Right ventricle myocardium inferior (tissue), 1 donor: ENCODE data around the gene GK2. TPM values are rescaled to one million over a fixed set of nuclear protein-coding genes. Genes with fewer than 3 reads are reported as not detected.

Experiments
- ATAC-seq: fragments of 200-7000 bp; cut with Tn5 transposase; one replicate; pipeline ENCODE4 v1.9.1; 2020; ENCODE audit warnings: mild to moderate bottlenecking, moderate library complexity
- DNase-seq: peaks from one replicate; pipeline ENCODE4 v3.0.0; 2021; ENCODE audit errors: missing footprints
- intact Hi-C: fragments of 100-400 bp; cut with DNase I; formaldehyde crosslinking; loops from one replicate; pipeline ENCODE4 v1.11.0; 2022
- total RNA-seq: library from RNA; stranded (reverse); fragmentation: NEBNext Ultra II Directional; extraction: Animal tissue kit (Norgen Biotek cat#: 25700); gene quantifications from one replicate; pipeline ENCODE4 v1.2.1, GENCODE V29; 2021
- donor health status: DM: no; HTN: yes; CAD: no; lungs with severe emphysema.

GK2 gene
- total RNA-seq, 1 donor from 2014 or later: not detected

DNA sequence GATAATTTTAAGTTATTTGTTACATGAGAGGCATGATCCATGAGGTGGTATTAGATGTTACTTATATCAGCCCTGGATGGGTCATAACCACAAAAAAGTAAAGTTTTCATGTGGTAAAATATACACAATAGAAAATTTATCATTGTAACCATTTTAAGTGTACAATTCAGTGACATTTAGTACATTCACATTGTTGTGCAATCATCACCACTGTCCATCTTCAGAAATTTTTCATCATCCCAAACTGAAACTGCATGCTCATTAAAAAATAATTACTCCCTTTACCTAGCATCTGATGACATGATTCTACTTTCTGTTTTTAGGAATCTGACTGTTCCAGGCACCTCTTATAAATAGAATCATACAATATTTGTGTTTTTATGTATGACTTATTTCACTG lies 11.2 kb downstream of the GK2 start:
- intact Hi-C loops: no loop called here
- ATAC-seq: no peak
- no peak for DNase-seq

DNA sequence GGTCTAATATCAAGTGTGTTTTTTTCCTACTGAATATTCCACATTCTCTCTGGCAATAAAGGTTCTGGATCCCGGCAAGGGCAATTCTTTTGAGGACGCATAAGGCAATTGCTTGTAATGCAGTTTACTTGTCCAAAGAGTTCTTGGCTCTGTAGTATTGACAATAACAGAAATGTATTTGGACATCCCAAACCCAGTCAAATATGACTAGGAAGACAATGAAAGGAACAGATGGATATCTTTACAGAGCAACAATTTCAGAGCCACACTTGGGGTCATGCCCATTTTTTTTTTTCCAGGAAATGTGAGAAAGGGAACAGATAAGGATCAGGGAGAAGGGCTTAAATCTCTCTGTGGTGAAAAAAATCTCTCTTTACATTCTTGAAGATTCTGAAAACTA lies 12.2 kb downstream of the GK2 start:
- ATAC-seq (no peak), DNase-seq (no peak)
- intact Hi-C loops: no loop called here

DNA sequence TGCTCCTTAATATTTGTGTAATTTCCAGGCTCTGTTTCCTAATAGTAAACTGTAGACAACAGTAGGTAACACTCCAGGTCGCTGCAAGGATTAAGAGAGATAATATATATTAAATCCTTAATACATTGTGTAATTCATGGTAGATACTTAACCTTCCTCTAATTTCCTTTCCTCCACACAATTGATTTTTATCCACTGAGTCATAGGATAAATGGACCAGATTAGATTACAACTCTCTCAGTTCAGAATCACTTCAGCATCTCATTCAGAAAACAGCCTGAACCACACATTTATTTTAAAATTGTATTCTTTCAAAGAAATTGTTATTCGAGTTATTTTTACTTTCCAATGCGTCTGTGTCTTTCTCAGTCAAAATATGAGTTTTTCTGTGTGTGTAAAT lies 17.1 kb downstream of the GK2 start:
- intact Hi-C loops: no loop called here
- ATAC-seq: no peak
- DNase-seq: no peak

DNA sequence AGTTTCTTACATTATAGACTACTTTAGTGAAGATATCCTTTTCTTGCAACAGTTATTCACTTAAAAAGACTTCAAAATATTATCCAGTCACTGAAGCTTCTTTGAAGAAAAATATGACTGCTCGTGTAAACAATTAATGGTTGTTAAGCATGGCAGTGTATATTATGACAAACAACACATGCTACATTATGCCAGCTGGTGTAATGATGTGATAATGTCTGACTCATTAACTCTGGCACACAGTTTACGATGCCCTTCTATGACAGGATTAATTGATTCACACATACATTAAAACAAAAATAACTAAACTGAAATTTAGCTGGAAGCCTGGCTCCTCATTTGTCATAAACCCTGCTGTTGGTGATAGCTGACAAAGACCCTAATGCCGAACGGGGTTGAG lies 22.4 kb downstream of the GK2 start:
- ATAC-seq (no peak), DNase-seq (no peak)
- intact Hi-C loops: no loop called here

DNA sequence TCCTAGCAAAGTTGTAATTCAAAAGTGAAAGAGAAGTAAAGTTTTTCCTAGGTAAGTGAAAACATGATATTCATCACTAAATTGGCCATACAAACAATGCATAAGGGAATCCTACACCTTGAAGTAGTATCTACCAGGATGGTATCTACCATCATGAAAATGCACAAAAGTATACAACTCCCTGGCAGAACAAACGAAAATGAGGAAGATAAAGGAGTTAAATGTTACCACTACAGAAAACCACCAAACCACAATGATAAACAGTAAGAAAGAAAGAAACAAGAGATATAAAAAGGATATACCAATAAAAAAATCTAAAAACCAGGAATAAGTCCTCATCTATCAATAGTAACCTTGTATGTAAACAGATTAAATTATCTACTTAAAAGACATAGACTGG lies 26.9 kb downstream of the GK2 start:
- intact Hi-C loops: no loop called here
- no peak for DNase-seq
- ATAC-seq: no peak

DNA sequence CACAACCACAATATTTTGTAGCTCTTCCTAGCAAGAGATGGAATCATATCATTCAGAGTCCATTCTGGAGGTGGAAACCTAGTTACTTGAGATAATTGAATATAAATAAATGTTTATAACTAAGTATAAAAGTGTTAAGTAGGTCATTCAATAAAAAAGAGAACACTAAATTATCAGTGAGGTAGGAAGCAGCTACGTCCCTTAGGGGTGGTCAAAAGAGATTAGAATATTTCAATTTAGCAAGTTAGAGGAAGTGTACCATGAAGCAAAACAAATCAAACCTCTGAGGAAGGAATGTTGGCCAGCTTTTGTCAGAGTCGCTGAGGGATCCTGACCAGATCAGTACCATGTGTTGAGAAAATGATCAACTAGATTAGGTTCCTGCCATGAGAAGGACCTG lies 38.0 kb downstream of the GK2 start:
- DNase-seq (no peak), ATAC-seq (no peak)
- intact Hi-C loops: no loop called here

DNA sequence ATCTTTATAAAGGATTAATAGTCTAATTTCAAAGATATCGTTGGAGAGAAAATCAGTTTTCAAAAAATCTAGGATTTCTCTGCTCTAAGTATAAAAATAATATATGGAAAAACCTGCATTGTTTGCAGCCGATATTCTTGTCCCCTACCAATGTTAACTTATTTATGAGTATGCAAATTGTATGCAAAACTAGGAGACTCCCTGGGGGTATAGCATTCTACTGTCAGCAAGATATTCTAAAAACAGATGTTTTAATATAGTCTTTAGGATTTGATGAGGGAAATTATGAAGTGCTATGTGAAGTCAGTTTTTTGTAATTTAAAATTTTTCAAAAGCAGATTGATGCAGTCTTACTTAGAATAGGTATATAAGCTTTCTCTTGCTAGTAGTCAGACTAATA lies 40.9 kb downstream of the GK2 start:
- no peak for DNase-seq
- intact Hi-C loops: no loop called here
- no peak for ATAC-seq

DNA sequence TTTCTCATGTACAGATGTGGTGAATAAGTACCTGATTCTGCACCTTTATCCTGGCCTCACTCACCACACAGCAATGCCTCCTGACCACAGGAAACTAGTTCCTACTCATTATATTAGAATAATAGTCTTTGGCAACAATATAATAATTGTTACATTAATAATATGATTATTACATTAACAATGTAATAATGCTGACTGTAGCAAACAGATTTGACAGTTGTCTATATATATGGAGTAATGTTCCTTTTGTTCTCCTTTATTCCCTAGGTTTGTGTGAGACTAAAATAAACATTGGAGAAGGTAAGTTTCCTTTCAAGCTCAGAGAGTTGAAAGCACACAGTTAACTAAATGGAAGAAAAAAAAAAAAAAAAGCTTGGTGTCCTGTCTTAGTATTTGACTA lies 41.6 kb downstream of the GK2 start:
- ATAC-seq: no peak
- no peak for DNase-seq
- intact Hi-C loops: no loop called here

DNA sequence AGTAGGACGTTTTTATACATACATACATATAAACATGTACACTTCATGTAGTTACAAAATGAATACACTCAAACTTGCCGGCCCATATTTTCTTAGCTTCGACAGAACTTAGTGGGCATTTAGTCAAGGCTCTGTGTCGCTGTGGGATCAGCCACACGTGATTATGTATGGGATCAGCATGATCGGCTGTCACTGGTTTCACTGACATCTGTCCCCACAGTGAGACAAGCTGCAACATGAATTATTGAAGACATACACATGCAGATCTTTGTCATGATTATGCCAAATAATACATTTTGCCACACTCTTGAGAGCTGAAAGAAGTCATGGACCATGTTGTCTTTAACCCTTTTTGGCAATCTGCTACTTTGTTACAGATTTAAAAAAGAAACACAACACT lies 44.0 kb downstream of the GK2 start:
- intact Hi-C loops: no loop called here
- DNase-seq (no peak), ATAC-seq (no peak)

DNA sequence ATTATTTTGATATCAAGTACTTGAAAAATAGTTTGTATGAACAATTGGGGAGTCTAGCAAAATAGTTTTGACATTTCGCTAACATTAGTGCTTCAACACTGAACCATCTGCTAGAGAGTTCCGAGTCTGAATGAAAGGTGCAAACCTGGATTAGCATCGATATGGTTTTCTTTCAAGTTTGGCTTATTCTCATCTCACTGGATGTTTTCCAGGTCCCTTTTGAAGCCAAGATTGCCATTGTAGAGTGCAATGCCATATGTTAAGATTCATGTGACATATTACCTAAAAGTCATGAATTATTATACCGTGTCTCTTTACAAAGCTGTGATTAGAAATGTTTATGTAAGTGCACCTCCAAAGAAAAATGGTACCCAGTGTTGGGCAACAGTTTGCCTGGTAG lies 45.4 kb downstream of the GK2 start:
- intact Hi-C loops: no loop called here
- no peak for ATAC-seq

DNA sequence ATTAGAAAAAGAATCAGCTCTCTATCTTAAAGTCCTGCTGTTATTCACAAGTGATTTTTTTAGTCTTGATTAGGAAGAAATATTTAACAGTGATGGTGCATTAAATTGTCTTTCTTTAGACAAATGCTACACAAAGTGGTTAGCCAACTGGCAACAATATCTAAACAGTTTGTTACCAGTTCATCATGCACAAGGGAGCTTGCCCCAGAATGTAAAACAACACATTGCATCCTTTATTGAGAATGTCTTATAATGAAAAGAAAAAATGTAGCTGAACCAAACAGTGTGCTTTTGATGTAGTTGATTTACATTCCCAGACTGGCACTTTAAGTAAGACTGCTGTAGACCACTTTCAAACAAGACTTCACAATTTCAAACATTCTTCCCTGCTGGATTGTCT lies 48.0 kb downstream of the GK2 start:
- intact Hi-C loops: no loop called here
- ATAC-seq (no peak), DNase-seq (no peak)

More for the DNA sequence above, 45.4 kb downstream of the GK2 start:
- no peak for DNase-seq

DNA sequence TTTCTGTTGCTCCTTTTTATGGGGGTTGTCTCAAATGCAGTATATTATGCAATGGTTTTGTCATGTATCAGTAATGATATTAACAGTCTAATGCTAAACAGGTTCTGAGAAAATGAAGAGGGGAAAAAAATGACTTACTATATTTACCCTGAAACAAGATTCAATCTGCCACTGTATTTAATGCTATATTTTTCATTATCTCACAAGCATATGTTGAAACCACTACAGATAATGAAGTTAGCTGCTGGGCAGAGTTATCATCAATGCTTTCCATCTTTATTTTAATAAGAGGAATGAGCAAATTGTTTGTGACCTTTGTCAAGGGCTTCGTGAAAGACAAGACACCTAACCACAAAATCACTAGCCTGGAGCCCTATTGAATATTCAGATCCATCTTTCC lies 49.6 kb downstream of the GK2 start:
- intact Hi-C loops: no loop called here
- no peak for ATAC-seq
- DNase-seq: no peak

DNA sequence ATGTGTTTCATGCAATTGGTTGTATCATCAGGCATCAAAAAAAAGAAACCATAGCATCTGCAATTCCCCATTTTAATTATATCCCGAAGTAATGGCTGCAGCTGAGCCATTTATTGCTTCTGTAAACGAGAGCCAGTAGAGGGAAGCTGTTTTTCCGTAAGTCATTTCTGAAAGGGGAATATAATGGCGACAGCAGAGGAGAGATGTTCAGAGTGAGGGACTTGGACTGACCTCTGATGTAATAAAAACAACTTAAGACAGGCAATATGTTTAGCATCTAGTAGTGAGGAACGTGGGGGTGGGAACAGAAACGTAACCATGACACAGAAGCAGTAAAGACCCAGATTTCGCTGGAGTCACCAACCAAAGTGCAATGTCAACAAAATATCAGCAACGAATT lies 50.7 kb downstream of the GK2 start:
- ATAC-seq (no peak), DNase-seq (no peak)
- intact Hi-C loops: no loop called here

Other genes with a start within 250 kb of the GK2 start
- gene NAA11, start 82.2 kb downstream of the GK2 start, total RNA-seq: not detected